Neural progenitor cell (in vitro differentiated cells): Measurements from ENCODE around the gene CDK16. TPM values are rescaled to one million over a fixed set of nuclear protein-coding genes. Genes with fewer than 3 reads are reported as not detected.

ENCODE experiments used
- DNase-seq: peaks from one replicate; pipeline ENCODE4 v3.0.0-alpha.2; 2016; ENCODE audit warnings: low spot score
- H2AFZ ChIP-seq: fragments of 200-600 bp; sonication (generic); replicated peaks from 2 replicates; pipeline ENCODE4 v1.6.1; 2016; ENCODE audit warnings: antibody characterized with exemption
- H3F3A ChIP-seq: fragments of 200-600 bp; sonication (generic); 2 replicates; pipeline ENCODE4 v1.6.1; 2016; ENCODE audit warnings: antibody characterized with exemption, low read depth
- H3K27ac ChIP-seq: fragments of 200-600 bp; sonication (generic); 2 replicates; pipeline ENCODE4 v1.5.1; 2016; ENCODE audit warnings: mild to moderate bottlenecking
- H3K27me3 ChIP-seq: fragments of 200-600 bp; sonication (generic); 2 replicates; pipeline ENCODE4 v1.6.1; 2016; ENCODE audit warnings: mild to moderate bottlenecking, moderate library complexity
- H3K36me3 ChIP-seq: fragments of 200-600 bp; sonication (generic); 2 replicates; pipeline ENCODE4 v1.5.1; 2016
- H3K4me1 ChIP-seq: fragments of 200-600 bp; sonication (generic); 2 replicates; pipeline ENCODE4 v1.6.1; 2016; ENCODE audit warnings: mixed run types
- H3K4me2 ChIP-seq: fragments of 200-600 bp; sonication (generic); 2 replicates; pipeline ENCODE4 v1.6.1; 2016
- H3K4me3 ChIP-seq: fragments of 200-600 bp; sonication (generic); 2 replicates; pipeline ENCODE4 v1.5.1; 2016
- H3K79me2 ChIP-seq: fragments of 200-600 bp; sonication (generic); 2 replicates; pipeline ENCODE4 v1.6.1; 2016; ENCODE audit warnings: low read depth
- H3K9ac ChIP-seq: fragments of 200-600 bp; sonication (generic); 2 replicates; pipeline ENCODE4 v1.6.1; 2016
- H3K9me3 ChIP-seq: fragments of 200-600 bp; sonication (generic); 2 replicates; pipeline ENCODE4 v1.5.1; 2016; ENCODE audit warnings: low read depth
- H4K20me1 ChIP-seq: fragments of 200-600 bp; sonication (generic); 2 replicates; pipeline ENCODE4 v1.6.1; 2016; ENCODE audit warnings: low read depth
- H3K27ac Mint-ChIP-seq: 3 replicates; pipeline ENCODE4 v1.8.0; 2021; ENCODE audit warnings: mixed read lengths
- H3K27me3 Mint-ChIP-seq: 2 replicates; pipeline ENCODE4 v1.8.0; 2022; ENCODE audit warnings: low read depth, mild to moderate bottlenecking, inconsistent platforms, moderate library complexity, mixed read lengths; ENCODE audit not compliant: insufficient read depth
- H3K36me3 Mint-ChIP-seq: 3 replicates; pipeline ENCODE4 v1.8.0; 2021; ENCODE audit warnings: mixed read lengths
- H3K4me1 Mint-ChIP-seq: 3 replicates; pipeline ENCODE4 v1.8.0; 2021; ENCODE audit warnings: mixed read lengths
- H3K4me3 Mint-ChIP-seq: 3 replicates; pipeline ENCODE4 v1.8.0; 2021; ENCODE audit warnings: mild to moderate bottlenecking, moderate library complexity, mixed read lengths
- H3K9me3 Mint-ChIP-seq: 3 replicates; pipeline ENCODE4 v1.8.0; 2020; ENCODE audit warnings: mixed read lengths
- CTCF ChIP-seq: fragments of 200-600 bp; sonication (generic); IDR thresholded peaks from 2 replicates; pipeline ENCODE4 v1.5.1; 2017; ENCODE audit warnings: antibody characterized with exemption, mild to moderate bottlenecking
- EZH2 ChIP-seq: fragments of 200-600 bp; sonication (generic); IDR thresholded peaks from 2 replicates; pipeline ENCODE4 v1.6.1; 2017; ENCODE audit warnings: antibody characterized with exemption, mild to moderate bottlenecking, moderate library complexity
- EZH2phosphoT487 ChIP-seq: fragments of 200-600 bp; sonication (generic); IDR thresholded peaks from 2 replicates; pipeline ENCODE4 v1.6.1; 2017; ENCODE audit warnings: antibody characterized with exemption
- total RNA-seq: library from RNA; depleted of rRNA; stranded (reverse); fragments of >200 nt; gene quantifications from 2 replicates; pipeline ENCODE4 v1.2.3, GENCODE V29; 2015; ENCODE audit warnings: low replicate concordance

Gene CDK16
- total RNA-seq, 1 donor from 2014 or later: 166 TPM

- H3K4me3 ChIP-seq: peak overlapping the region; percentile 92
- no peak overlapping the region for H3K27ac ChIP-seq
- peaks cover 73% of the 10 kb centered on the region for H3K79me2 ChIP-seq
Measured at GRCh38 chrX:47196098-47196497, 22.4 kb upstream of the CDK16 start.

GRCh38 chrX:47197526-47197925, 21.0 kb upstream of the CDK16 start:
- no peaks in the 10 kb centered on the region for H3K9me3 ChIP-seq
- Mint-ChIP-seq H3K36me3 (peaks cover 63% of the 10 kb centered on the region), H3K27me3 (peaks cover 6% of the 10 kb centered on the region), H3K27ac (peak overlapping the region; percentile 61), H3K4me1 (peaks cover 52% of the 10 kb centered on the region), H3K4me3 (peak overlapping the region; percentile 99), H3K9me3 (no peaks in the 10 kb centered on the region)
- H3K36me3 ChIP-seq: peaks cover 7% of the 10 kb centered on the region
- peak overlapping the region; percentile 27 for H3K27ac ChIP-seq
- peaks cover 35% of the 10 kb centered on the region for H3K4me1 ChIP-seq
- peak overlapping the region; percentile 92 for H3K4me3 ChIP-seq
- H2AFZ ChIP-seq: no peak overlapping the region
- H3K27me3 ChIP-seq: peaks cover 2% of the 10 kb centered on the region
- DNase-seq: no peak
- TF ChIP-seq CTCF (no peak), EZH2phosphoT487 (no peak), EZH2 (no peak)
- H4K20me1 ChIP-seq: peaks cover 79% of the 10 kb centered on the region
- peaks cover 78% of the 10 kb centered on the region for H3K79me2 ChIP-seq
- peak overlapping the region; percentile 99 for H3K4me2 ChIP-seq
- no peaks in the 10 kb centered on the region for H3F3A ChIP-seq
- no peak overlapping the region for H3K9ac ChIP-seq

More at GRCh38 chrX:47196098-47196497, 22.4 kb upstream of the CDK16 start:
- no peaks in the 10 kb centered on the region for H3K9me3 Mint-ChIP-seq
- Histone ChIP-seq H2AFZ (no peak overlapping the region), H3K4me1 (peaks cover 41% of the 10 kb centered on the region), H3K27me3 (peaks cover 16% of the 10 kb centered on the region), H3K4me2 (peak overlapping the region; percentile 99), H3K9me3 (no peaks in the 10 kb centered on the region), H4K20me1 (peaks cover 70% of the 10 kb centered on the region), H3K9ac (peak overlapping the region; percentile 1), H3K36me3 (peaks cover 7% of the 10 kb centered on the region), H3F3A (peaks cover 10% of the 10 kb centered on the region)
- H3K4me3 Mint-ChIP-seq: peak overlapping the region; percentile 99
- TF ChIP-seq EZH2phosphoT487 (no peak), EZH2 (no peak), CTCF (no peak)
- peaks cover 49% of the 10 kb centered on the region for H3K36me3 Mint-ChIP-seq
- DNase-seq: no peak
- H3K4me1 Mint-ChIP-seq: peaks cover 54% of the 10 kb centered on the region
- H3K27me3 Mint-ChIP-seq: peaks cover 9% of the 10 kb centered on the region
- H3K27ac Mint-ChIP-seq: peak overlapping the region; percentile 26

GRCh38 chrX:47198026-47198686, 20.3 kb upstream of the CDK16 start:
- peaks cover 80% of the 10 kb centered on the region for H4K20me1 ChIP-seq
- H3K36me3 ChIP-seq: peaks cover 7% of the 10 kb centered on the region
- H3K79me2 ChIP-seq: peaks cover 78% of the 10 kb centered on the region
- TF ChIP-seq EZH2phosphoT487 (no peak), CTCF (no peak), EZH2 (no peak)
- peak overlapping the region; percentile 92 for H3K4me3 ChIP-seq
- H3K9ac ChIP-seq: no peak overlapping the region
- Mint-ChIP-seq H3K4me3 (no peak overlapping the region), H3K9me3 (no peaks in the 10 kb centered on the region), H3K4me1 (peaks cover 48% of the 10 kb centered on the region), H3K27me3 (peaks cover 6% of the 10 kb centered on the region), H3K27ac (no peak overlapping the region), H3K36me3 (peaks cover 66% of the 10 kb centered on the region)
- peak overlapping the region; percentile 99 for H3K4me2 ChIP-seq
- no peak overlapping the region for H2AFZ ChIP-seq
- no peak overlapping the region for H3K27ac ChIP-seq
- no peaks in the 10 kb centered on the region for H3K27me3 ChIP-seq
- H3K4me1 ChIP-seq: peaks cover 35% of the 10 kb centered on the region
- H3F3A ChIP-seq: peaks cover 2% of the 10 kb centered on the region
- no peaks in the 10 kb centered on the region for H3K9me3 ChIP-seq
- peak; percentile 51 for DNase-seq
